ENCODE measurements around the gene SEMA3E. TPM values are rescaled to one million over a fixed set of nuclear protein-coding genes. Genes with fewer than 3 reads are reported as not detected.

The SEMA3E gene
- total and polyA plus RNA-seq, 7 donors: under 0.01 to 16.3 (median 7.8) TPM

GRCh38 chr7:83528925-83529423 is 120.0 kb downstream of the SEMA3E start:
- H3K4me3 ChIP-seq: no peak overlapping the region
- no peaks in the 10 kb centered on the region for H3K9me3 ChIP-seq
- intact Hi-C loops (cut with DNase I): no loop called here
- no peak for DNase-seq
- H3K27ac ChIP-seq: no peak overlapping the region
- H3K4me1 ChIP-seq: no peaks in the 10 kb centered on the region
- TF ChIP-seq POLR2A (IDR thresholded peaks at IDR 0.05): no peak
- TF ChIP-seq CTCF (IDR thresholded peaks at IDR 0.05): no peak
- no peaks in the 10 kb centered on the region for H3K36me3 ChIP-seq
- 20 to 57% methylated on average over 3 of the region's 3 CpGs for WGBS, 2 donors
- no peaks in the 10 kb centered on the region for H3K27me3 ChIP-seq

GRCh38 chr7:83524277-83525075 is 124.5 kb downstream of the SEMA3E start:
- Histone ChIP-seq H3K9me3 (no peaks in the 10 kb centered on the region), H3K4me1 (peaks cover 0 to 4% (median 0%) of the 10 kb centered on the region in 4 donors), H3K27ac (no peak overlapping the region), H3K36me3 (no peaks in the 10 kb centered on the region), H3K4me3 (no peak overlapping the region), H3K27me3 (no peaks in the 10 kb centered on the region)
- TF ChIP-seq CTCF (IDR thresholded peaks at IDR 0.05): no peak
- TF ChIP-seq POLR2A (IDR thresholded peaks at IDR 0.05): no peak
- no peak for TF ChIP-seq EP300 (IDR thresholded peaks at IDR 0.05)
- no peak for TF ChIP-seq POLR2AphosphoS5 (IDR thresholded peaks at IDR 0.05)
- 80 to 86% methylated on average over 4 of the region's 4 CpGs for WGBS, 2 donors
- no peak for DNase-seq
- intact Hi-C loops (cut with DNase I): no loop called here

- intact Hi-C loops (cut with DNase I): no loop called here
- WGBS, 2 donors: 3 to 23% methylated on average over 2 of the region's 2 CpGs
- Histone ChIP-seq H3K27me3 (no peaks in the 10 kb centered on the region), H3K27ac (no peak overlapping the region), H3K9me3 (no peaks in the 10 kb centered on the region), H3K4me3 (no peak overlapping the region), H3K4me1 (peaks cover 0 to 4% (median 0%) of the 10 kb centered on the region in 4 donors), H3K36me3 (no peaks in the 10 kb centered on the region)
- TF ChIP-seq CTCF (IDR thresholded peaks at IDR 0.05) (no peak), EP300 (IDR thresholded peaks at IDR 0.05) (no peak), POLR2A (IDR thresholded peaks at IDR 0.05) (no peak), POLR2AphosphoS5 (IDR thresholded peaks at IDR 0.05) (no peak)
- DNase-seq: no peak
These were observed 128.2 kb downstream of the SEMA3E start for GRCh38 chr7:83520726-83521125.

GRCh38 chr7:83519240-83519639 is 129.7 kb downstream of the SEMA3E start:
- Histone ChIP-seq H3K4me3 (no peak overlapping the region), H3K27ac (no peak overlapping the region), H3K9me3 (no peaks in the 10 kb centered on the region), H3K27me3 (no peaks in the 10 kb centered on the region), H3K4me1 (peaks cover 0 to 4% (median 0%) of the 10 kb centered on the region in 4 donors), H3K36me3 (no peaks in the 10 kb centered on the region)
- WGBS, 2 donors: 86 to 91% methylated on average over 2 of the region's 2 CpGs
- intact Hi-C loops (cut with DNase I): no loop called here
- TF ChIP-seq POLR2A (IDR thresholded peaks at IDR 0.05) (no peak), EP300 (IDR thresholded peaks at IDR 0.05) (no peak), POLR2AphosphoS5 (IDR thresholded peaks at IDR 0.05) (no peak), CTCF (IDR thresholded peaks at IDR 0.05) (no peak)
- no peak for DNase-seq
